Astrocyte (in vitro differentiated cells and primary cell): ENCODE measurements around the gene ZNF549. TPM values are rescaled to one million over a fixed set of nuclear protein-coding genes. Genes with fewer than 3 reads are reported as not detected.

ENCODE experiments used
- DNase-seq: peaks from one replicate; pipeline ENCODE4 v3.0.0-alpha.2; 2010; ENCODE audit warnings: low read depth
- FAIRE-seq: peaks from 2 replicates; lab custom pipeline; 2011; peaks lifted over from hg19 to GRCh38; lab: Jason Lieb, UNC
- H2AFZ ChIP-seq: 2 replicates; pipeline ENCODE4 v1.6.0; 2012; ENCODE audit warnings: low read depth, low read length, inconsistent platforms
- H3K27ac ChIP-seq: 2 replicates; pipeline ENCODE4 v1.5.1; 2011; ENCODE audit warnings: low read depth, low read length, inconsistent platforms
- H3K27me3 ChIP-seq: 2 replicates; pipeline ENCODE4 v1.6.0; 2011; ENCODE audit warnings: low read length, inconsistent platforms; ENCODE audit not compliant: insufficient read depth
- H3K36me3 ChIP-seq: 2 replicates; pipeline ENCODE4 v1.5.1; 2011; ENCODE audit warnings: low read length, inconsistent platforms; ENCODE audit not compliant: insufficient read depth
- H3K4me1 ChIP-seq: 2 replicates; pipeline ENCODE4 v1.5.1; 2011; ENCODE audit warnings: low read length, inconsistent platforms; ENCODE audit not compliant: insufficient read depth
- H3K4me2 ChIP-seq: 2 replicates; pipeline ENCODE4 v1.6.0; 2012; ENCODE audit warnings: low read length, inconsistent platforms
- H3K4me3 ChIP-seq: 2 replicates; pipeline ENCODE4 v1.5.1; 2011; ENCODE audit warnings: low read depth, mild to moderate bottlenecking, low read length, inconsistent platforms; ENCODE audit not compliant: insufficient read depth
- H3K79me2 ChIP-seq: 2 replicates; pipeline ENCODE4 v1.6.0; 2012; ENCODE audit warnings: mild to moderate bottlenecking, low read length, inconsistent platforms; ENCODE audit not compliant: insufficient read depth
- H3K9ac ChIP-seq: 2 replicates; pipeline ENCODE4 v1.6.0; 2012; ENCODE audit warnings: mild to moderate bottlenecking, low read length, inconsistent platforms
- H3K9me3 ChIP-seq: 2 replicates; pipeline ENCODE4 v1.5.1; 2012; ENCODE audit warnings: low read depth, mild to moderate bottlenecking, low read length, inconsistent platforms; ENCODE audit not compliant: insufficient read depth
- H4K20me1 ChIP-seq: 2 replicates; pipeline ENCODE4 v1.6.0; 2012; ENCODE audit warnings: low read length, inconsistent platforms; ENCODE audit not compliant: insufficient read depth
- H3K27ac Mint-ChIP-seq: one replicate; pipeline ENCODE4 v1.8.0; 2021; ENCODE audit warnings: mild to moderate bottlenecking, mixed read lengths; ENCODE audit not compliant: unreplicated experiment
- H3K27me3 Mint-ChIP-seq: one replicate; pipeline ENCODE4 v1.8.0; 2021; ENCODE audit warnings: low read depth, mixed read lengths; ENCODE audit not compliant: unreplicated experiment
- H3K36me3 Mint-ChIP-seq: one replicate; pipeline ENCODE4 v1.8.0; 2021; ENCODE audit warnings: low read depth, mixed read lengths; ENCODE audit not compliant: unreplicated experiment
- H3K4me1 Mint-ChIP-seq: one replicate; pipeline ENCODE4 v1.8.0; 2021; ENCODE audit warnings: low read depth, mixed read lengths; ENCODE audit not compliant: unreplicated experiment
- H3K4me3 Mint-ChIP-seq: one replicate; pipeline ENCODE4 v1.8.0; 2021; ENCODE audit warnings: mild to moderate bottlenecking, moderate library complexity, mixed read lengths; ENCODE audit not compliant: unreplicated experiment
- H3K9me3 Mint-ChIP-seq: one replicate; pipeline ENCODE4 v1.8.0; 2021; ENCODE audit warnings: mild to moderate bottlenecking, mixed read lengths; ENCODE audit not compliant: unreplicated experiment
- EZH2 ChIP-seq: IDR thresholded peaks from 2 replicates; pipeline ENCODE4 v1.6.1; 2012; ENCODE audit warnings: mild to moderate bottlenecking, low read length, inconsistent platforms; ENCODE audit not compliant: insufficient read depth
- total RNA-seq: library from RNA; stranded (reverse); gene quantifications from 2 replicates; pipeline ENCODE4 v1.2.1, GENCODE V29; 2021
- TF ChIP-seq, protein P1 (sequence below): IDR thresholded peaks from 2 replicates; pipeline ENCODE4 v1.5.1; 2011; ENCODE audit warnings: low read depth, mild to moderate bottlenecking, inconsistent platforms, low read length, moderate library complexity; ENCODE audit not compliant: insufficient read depth

The ZNF549 gene
- total RNA-seq, 1 donor from 2014 or later, result 7.3 TPM

DNA sequence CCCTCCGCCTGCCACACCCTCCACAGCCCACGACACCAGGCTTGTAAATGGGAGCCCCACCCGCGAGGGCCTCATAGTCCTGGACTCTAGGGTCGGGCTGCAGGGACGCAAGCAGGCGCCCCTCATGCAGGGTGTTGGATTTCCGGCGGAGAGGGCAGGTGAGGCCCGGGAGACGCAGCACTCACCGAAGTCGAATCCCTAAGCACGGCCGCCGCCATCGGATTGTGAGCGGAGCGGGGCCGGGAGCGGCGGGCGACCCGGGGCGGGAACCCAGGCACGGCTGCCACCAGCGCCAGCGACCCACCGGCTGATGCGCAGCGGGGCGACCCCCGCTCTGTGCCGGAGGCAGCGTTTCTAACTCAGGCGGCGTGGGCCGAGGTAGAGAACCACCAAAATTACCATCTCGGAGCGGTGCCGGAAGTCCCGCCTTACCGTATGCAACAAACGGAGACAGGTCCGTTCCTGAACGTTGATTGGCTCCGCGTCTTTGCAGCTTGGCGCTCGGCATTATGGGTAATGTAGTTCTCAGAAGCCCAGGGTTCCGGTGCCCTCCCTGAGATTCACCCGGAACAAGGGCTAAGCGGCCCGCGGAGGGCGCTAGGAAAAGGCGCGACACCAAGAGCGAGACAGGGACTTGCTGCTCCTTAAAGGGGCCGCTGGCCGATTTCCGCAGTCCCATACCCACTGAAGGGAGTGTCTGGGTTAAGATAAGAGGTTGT is 51.5 kb downstream of the ZNF549 start, which contains the start of gene ZNF416:
Gene ZNF416, minus strand, starts transcription at position 425 of the 719 bp plus-strand sequence. Its CDS starts 207 bp downstream, at position 218.
- H3K4me2 ChIP-seq, result peak within 1 kb of the TSS; percentile 91
- peaks cover 17% of the 10 kb centered on the region for H3K36me3 ChIP-seq
- peak within 1 kb of the TSS; percentile 91 for H3K4me3 Mint-ChIP-seq
- peaks cover 58% of the 10 kb centered on the region for H3K9me3 ChIP-seq
- peaks cover 28% of the 10 kb centered on the region for H3K79me2 ChIP-seq
- H4K20me1 ChIP-seq, result no peaks in the 10 kb centered on the region
- peak within 1 kb of the TSS; percentile 82 for H3K4me3 ChIP-seq
- no peaks in the 10 kb centered on the region for H3K27me3 Mint-ChIP-seq
- H3K27me3 ChIP-seq, result no peaks in the 10 kb centered on the region
- H3K9me3 Mint-ChIP-seq, result peaks cover 50% of the 10 kb centered on the region
- peak within 1 kb of the TSS; percentile 92 for H2AFZ ChIP-seq
- TF ChIP-seq, protein P1, sequence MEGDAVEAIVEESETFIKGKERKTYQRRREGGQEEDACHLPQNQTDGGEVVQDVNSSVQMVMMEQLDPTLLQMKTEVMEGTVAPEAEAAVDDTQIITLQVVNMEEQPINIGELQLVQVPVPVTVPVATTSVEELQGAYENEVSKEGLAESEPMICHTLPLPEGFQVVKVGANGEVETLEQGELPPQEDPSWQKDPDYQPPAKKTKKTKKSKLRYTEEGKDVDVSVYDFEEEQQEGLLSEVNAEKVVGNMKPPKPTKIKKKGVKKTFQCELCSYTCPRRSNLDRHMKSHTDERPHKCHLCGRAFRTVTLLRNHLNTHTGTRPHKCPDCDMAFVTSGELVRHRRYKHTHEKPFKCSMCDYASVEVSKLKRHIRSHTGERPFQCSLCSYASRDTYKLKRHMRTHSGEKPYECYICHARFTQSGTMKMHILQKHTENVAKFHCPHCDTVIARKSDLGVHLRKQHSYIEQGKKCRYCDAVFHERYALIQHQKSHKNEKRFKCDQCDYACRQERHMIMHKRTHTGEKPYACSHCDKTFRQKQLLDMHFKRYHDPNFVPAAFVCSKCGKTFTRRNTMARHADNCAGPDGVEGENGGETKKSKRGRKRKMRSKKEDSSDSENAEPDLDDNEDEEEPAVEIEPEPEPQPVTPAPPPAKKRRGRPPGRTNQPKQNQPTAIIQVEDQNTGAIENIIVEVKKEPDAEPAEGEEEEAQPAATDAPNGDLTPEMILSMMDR, result no peak
- TF ChIP-seq EZH2, result no peak
- peaks cover 48% of the 10 kb centered on the region for H3K36me3 Mint-ChIP-seq
- FAIRE-seq (peak; percentile 81), DNase-seq (peak; percentile 96)
- peak within 1 kb of the TSS; percentile 72 for H3K27ac Mint-ChIP-seq
- no peak within 1 kb of the TSS for H3K27ac ChIP-seq
- peak within 1 kb of the TSS; percentile 84 for H3K9ac ChIP-seq
- peaks cover 9% of the 10 kb centered on the region for H3K4me1 ChIP-seq
- peaks cover 4% of the 10 kb centered on the region for H3K4me1 Mint-ChIP-seq

DNA sequence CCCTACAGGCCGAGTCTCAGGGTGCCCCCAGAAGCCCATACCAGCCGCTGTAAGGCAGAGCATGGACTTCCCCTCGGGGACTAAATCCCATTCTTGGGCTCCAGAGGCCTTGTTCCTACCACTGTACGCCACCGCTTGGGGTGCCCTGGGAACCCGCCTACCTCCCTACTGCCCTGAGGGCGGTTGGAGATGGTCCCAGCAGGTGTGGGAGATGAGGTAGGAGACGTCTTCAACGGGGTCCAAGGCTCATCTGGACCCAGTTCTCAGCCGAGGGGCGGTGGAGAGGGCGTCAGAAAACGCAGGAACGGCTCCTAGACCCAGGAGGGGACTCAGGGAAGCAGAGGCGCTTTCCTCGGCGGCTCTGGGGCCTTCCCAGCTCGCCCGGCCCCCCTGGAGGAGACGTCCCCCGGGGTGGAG is 56.0 kb downstream of the ZNF549 start:
- H3K36me3 ChIP-seq, result no peaks in the 10 kb centered on the region
- H3K9me3 ChIP-seq, result peaks cover 36% of the 10 kb centered on the region
- H3K4me1 ChIP-seq, result peaks cover 7% of the 10 kb centered on the region
- no peak for FAIRE-seq
- no peak overlapping the region for H3K9ac ChIP-seq
- peaks cover 33% of the 10 kb centered on the region for H3K36me3 Mint-ChIP-seq
- H3K27ac Mint-ChIP-seq, result no peak overlapping the region
- no peak overlapping the region for H3K27ac ChIP-seq
- peak overlapping the region; percentile 100 for H2AFZ ChIP-seq
- no peaks in the 10 kb centered on the region for H4K20me1 ChIP-seq
- TF ChIP-seq EZH2, result no peak
- TF ChIP-seq, protein P1, result no peak
- peaks cover 17% of the 10 kb centered on the region for H3K79me2 ChIP-seq
- no peak for DNase-seq
- H3K4me3 Mint-ChIP-seq, result peak overlapping the region; percentile 91
- H3K4me1 Mint-ChIP-seq, result peaks cover 9% of the 10 kb centered on the region
- peak overlapping the region; percentile 89 for H3K4me2 ChIP-seq
- H3K27me3 Mint-ChIP-seq, result no peaks in the 10 kb centered on the region
- H3K27me3 ChIP-seq, result no peaks in the 10 kb centered on the region
- H3K9me3 Mint-ChIP-seq, result peaks cover 30% of the 10 kb centered on the region
- H3K4me3 ChIP-seq, result peak overlapping the region; percentile 73
